A549 treated with RU486 at 1 μM for 4 hours (cell line): Measurements from ENCODE around the gene GUCA1A. TPM values are rescaled to one million over a fixed set of nuclear protein-coding genes. Genes with fewer than 3 reads are reported as not detected.

Source experiments
- total RNA-seq: library from RNA; stranded (reverse); fragments of 200-300 nt; extraction: Qiagen RNA extraction; gene quantifications from 5 replicates; pipeline ENCODE4 v1.2.3, GENCODE V29; 2022; ENCODE audit warnings: low read depth

GUCA1A gene
- total RNA-seq, result not detected in 5 replicates

DNA sequence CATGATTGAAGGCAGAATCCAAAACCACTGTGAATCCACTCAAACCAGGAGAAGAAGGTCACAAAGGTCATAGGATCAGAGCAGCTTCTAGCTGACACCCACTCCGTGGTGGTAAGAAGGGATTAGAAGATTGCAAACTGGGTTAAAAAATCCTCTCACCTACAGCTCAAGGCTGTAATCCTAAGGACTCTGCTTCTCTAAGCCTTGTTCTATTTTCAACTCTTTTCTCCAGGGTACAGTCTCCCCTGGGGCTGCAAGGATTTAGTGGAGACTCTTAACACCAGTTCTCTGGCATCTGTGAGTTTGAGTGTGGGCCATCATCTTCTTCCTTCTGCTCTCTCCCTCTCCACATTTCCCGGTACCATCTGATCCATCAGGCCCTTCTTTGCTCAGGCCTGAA, at the start of gene GUCA1A:
TSS of gene GUCA1A (plus strand) at position 264 of the 400 bp plus-strand sequence. CDS start 250 bp downstream, outside the sequence.

GRCh38 chr6:42142118-42142835, 30.9 kb upstream of the GUCA1A start, which contains the start of gene C6orf132:
Gene C6orf132 (minus strand): TSS chr6:42142620. CDS start chr6:42142444, 176 bp downstream.

DNA sequence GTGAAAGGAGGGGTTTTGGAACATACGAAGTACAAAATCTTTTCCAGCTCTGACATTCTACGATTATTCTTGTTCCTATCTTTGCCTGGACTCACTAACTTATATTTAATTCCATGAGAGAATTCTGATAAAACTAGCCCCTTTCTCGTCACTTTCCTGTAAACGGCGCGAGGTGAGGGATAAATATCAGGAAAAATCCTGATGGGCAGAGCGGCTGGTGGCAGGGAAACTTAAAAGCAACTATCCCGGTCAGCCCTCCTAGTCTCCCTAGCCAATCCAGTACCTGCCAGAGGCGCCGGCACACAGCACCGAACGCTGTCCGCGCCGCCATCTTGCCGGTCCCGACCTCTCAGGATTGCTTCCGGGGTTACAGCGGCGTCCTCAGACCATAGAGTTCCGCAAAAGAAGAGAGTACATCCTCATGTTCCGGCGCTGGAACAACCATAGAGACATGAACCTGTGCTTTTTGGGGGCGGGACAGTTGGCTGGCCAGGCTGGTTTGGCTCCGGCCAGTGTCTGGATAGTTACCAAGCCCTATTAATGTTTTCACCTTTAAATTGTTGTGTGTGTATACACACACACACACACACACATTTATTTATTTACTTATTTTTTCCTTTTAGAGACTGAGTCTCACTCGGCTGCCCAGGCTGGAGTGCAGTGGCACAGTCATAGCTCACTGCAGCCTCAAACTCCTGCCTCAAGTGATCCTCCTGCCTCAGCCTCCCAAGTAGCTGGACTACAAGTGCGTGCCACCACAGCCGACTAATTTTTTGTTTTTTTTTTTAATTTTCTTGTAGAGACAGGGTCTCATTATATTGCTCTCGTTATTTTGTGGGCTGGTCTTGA, 44.6 kb downstream of the GUCA1A start, which contains the start of gene MRPS10:
TSS of gene MRPS10 (minus strand) at position 343 of the 849 bp plus-strand sequence. CDS start at position 331, 12 bp downstream.

Other genes with a start within 250 kb of the GUCA1A start
- 116 to 179 TPM (median 176 TPM) in 5 replicates for gene CCND3, start 231.6 kb upstream of the GUCA1A start, total RNA-seq
- gene TAF8, start 122.8 kb upstream of the GUCA1A start, total RNA-seq, result 11.2 to 13.1 TPM (median 12.2 TPM) in 5 replicates
- 0.96 to 2.0 TPM (median 1.3 TPM) in 5 replicates for gene C6orf132, start 30.7 kb upstream of the GUCA1A start, total RNA-seq
- 0.45 to 0.87 TPM (median 0.57 TPM) in 5 replicates for gene GUCA1B, start 21.6 kb downstream of the GUCA1A start, total RNA-seq
- gene MRPS10, start 44.5 kb downstream of the GUCA1A start, total RNA-seq, result 26.8 to 42.1 TPM (median 39.1 TPM) in 5 replicates